Measurements from ENCODE around the gene TBC1D22B.

The TBC1D22B gene

GRCh38 chr6:37257634-37258404 lies at the start of gene TBC1D22B, which contains the start of gene TMEM217:
TSS of gene TBC1D22B (plus strand) at chr6:37257772. CDS start at chr6:37257918, 146 bp downstream.
TSS of gene TMEM217 (minus strand) at chr6:37258144. CDS start at chr6:37219030, 39,114 bp downstream.
- DNase-seq (ENCODE audit: low spot score) = peak; percentile 97

GRCh38 chr6:37207903-37208456 lies 49.6 kb upstream of the TBC1D22B start:
- peak; percentile 77 for DNase-seq (ENCODE audit: low spot score)

- no peak for DNase-seq (ENCODE audit: low spot score)
Measured at GRCh38 chr6:37208793-37209192, 48.8 kb upstream of the TBC1D22B start.

- DNase-seq (ENCODE audit: low spot score) = no peak
Measured at GRCh38 chr6:37209461-37210205, 47.9 kb upstream of the TBC1D22B start.

GRCh38 chr6:37210313-37210968 lies 47.1 kb upstream of the TBC1D22B start:
- DNase-seq (ENCODE audit: low spot score) = peak; percentile 93

- no peak for DNase-seq (ENCODE audit: low spot score)
Measured at GRCh38 chr6:37212268-37212667, 45.3 kb upstream of the TBC1D22B start.

- no peak for DNase-seq (ENCODE audit: low spot score)
Measured at GRCh38 chr6:37218061-37218460, 39.5 kb upstream of the TBC1D22B start.

GRCh38 chr6:37218511-37218910 lies 39.1 kb upstream of the TBC1D22B start:
- no peak for DNase-seq (ENCODE audit: low spot score)

GRCh38 chr6:37221585-37222124 lies 35.9 kb upstream of the TBC1D22B start:
- DNase-seq (ENCODE audit: low spot score) = no peak

GRCh38 chr6:37222125-37222967 lies 35.2 kb upstream of the TBC1D22B start:
- peak; percentile 82 for DNase-seq (ENCODE audit: low spot score)

GRCh38 chr6:37222992-37223391 lies 34.6 kb upstream of the TBC1D22B start:
- DNase-seq (ENCODE audit: low spot score) = no peak

- no peak for DNase-seq (ENCODE audit: low spot score)
Measured at GRCh38 chr6:37225350-37226169, 32.0 kb upstream of the TBC1D22B start.

- no peak for DNase-seq (ENCODE audit: low spot score)
Measured at GRCh38 chr6:37230104-37230503, 27.5 kb upstream of the TBC1D22B start.

GRCh38 chr6:37232430-37233017 lies 25.0 kb upstream of the TBC1D22B start:
- no peak for DNase-seq (ENCODE audit: low spot score)

GRCh38 chr6:37233541-37233940 lies 24.0 kb upstream of the TBC1D22B start:
- DNase-seq (ENCODE audit: low spot score) = no peak

GRCh38 chr6:37236921-37237320 lies 20.7 kb upstream of the TBC1D22B start:
- DNase-seq (ENCODE audit: low spot score) = no peak

GRCh38 chr6:37237789-37238188 lies 19.8 kb upstream of the TBC1D22B start:
- no peak for DNase-seq (ENCODE audit: low spot score)

GRCh38 chr6:37238381-37238780 lies 19.2 kb upstream of the TBC1D22B start:
- DNase-seq (ENCODE audit: low spot score) = no peak

- DNase-seq (ENCODE audit: low spot score) = no peak
Measured at GRCh38 chr6:37239526-37239925, 18.0 kb upstream of the TBC1D22B start.

Data from cerebellar cortex (tissue), 1 donor.